H1 (cell line): ENCODE measurements around the gene MIDN. TPM values are rescaled to one million over a fixed set of nuclear protein-coding genes. Genes with fewer than 3 reads are reported as not detected.

ENCODE experiments used
- CTCF ChIA-PET: fragments of 300-600 bp; sonication (Branson Sonifier 250); formaldehyde crosslinking; loops from one replicate; lab custom pipeline; 2021; ENCODE audit not compliant: partially characterized antibody; lab: Charles Lee
- POLR2A ChIA-PET: fragments of 300-600 bp; sonication (Branson Sonifier 250); formaldehyde crosslinking; loops from one replicate; lab custom pipeline; 2021; ENCODE audit warnings: inconsistent platforms; ENCODE audit not compliant: partially characterized antibody; lab: Charles Lee
- DNase-seq, 2 experiments: peaks; one replicate each; pipeline versions ENCODE4 v3.0.0 to v3.0.0-alpha.2; 2010 to 2022; ENCODE audit warnings: low spot score in 2 of 2, low read depth in 1 of 2, mixed read lengths in 1 of 2
- FAIRE-seq: peaks from 2 replicates; lab custom pipeline; 2011; peaks lifted over from hg19 to GRCh38; lab: Jason Lieb, UNC
- H2AFZ ChIP-seq: 2 replicates; pipeline ENCODE4 v1.8.1; 2012; ENCODE audit warnings: low read length, inconsistent platforms
- H2AK5ac ChIP-seq: 2 replicates; pipeline ENCODE4 v1.6.1; 2013; ENCODE audit warnings: low read depth, low read length
- H2BK120ac ChIP-seq: replicated peaks from 2 replicates; pipeline ENCODE3; 2013; ENCODE audit warnings: low read depth, low read length, inconsistent platforms
- H2BK12ac ChIP-seq: 2 replicates; pipeline ENCODE4 v1.6.1; 2013; ENCODE audit warnings: low read depth, low read length
- H2BK15ac ChIP-seq: 2 replicates; pipeline ENCODE4 v1.6.1; 2013; ENCODE audit warnings: low read length
- H2BK20ac ChIP-seq: 2 replicates; pipeline ENCODE4 v1.6.1; 2013; ENCODE audit warnings: low read length
- H2BK5ac ChIP-seq: 2 replicates; pipeline ENCODE4 v1.6.1; 2013; ENCODE audit warnings: low read depth, low read length
- H3K14ac ChIP-seq: 2 replicates; pipeline ENCODE4 v1.6.1; 2013; ENCODE audit warnings: inconsistent platforms; ENCODE audit not compliant: insufficient read length
- H3K18ac ChIP-seq: 2 replicates; pipeline ENCODE4 v1.6.1; 2013; ENCODE audit warnings: low read length; ENCODE audit errors: extremely low read depth
- H3K23ac ChIP-seq: 2 replicates; pipeline ENCODE4 v1.6.1; 2013; ENCODE audit warnings: inconsistent platforms; ENCODE audit not compliant: insufficient read length
- H3K23me2 ChIP-seq: 2 replicates; pipeline ENCODE4 v1.6.1; 2013; ENCODE audit warnings: low read depth, low read length
- H3K27ac ChIP-seq: 2 replicates; pipeline ENCODE4 v1.6.1; 2011; ENCODE audit warnings: low read depth, low read length, inconsistent platforms
- H3K27me3 ChIP-seq, 4 experiments: replicated peaks in 1 of 4; 1 replicate in 1 of 4; 2 replicates in 3 of 4; pipeline versions ENCODE4 v1.6.1 to v1.8.1; 2011 to 2013; ENCODE audit warnings: low read length in 3 of 4, mild to moderate bottlenecking in 3 of 4, inconsistent platforms in 2 of 4, mixed read lengths in 2 of 4, moderate library complexity in 1 of 4; ENCODE audit not compliant: control insufficient read depth in 3 of 4, insufficient read depth in 3 of 4; ENCODE audit errors: extremely low read depth in 1 of 4
- H3K36me3 ChIP-seq, 4 experiments: 2 replicates each; pipeline versions ENCODE4 v1.6.1 to v1.8.1; 2011 to 2013; ENCODE audit warnings: mild to moderate bottlenecking in 4 of 4, low read length in 3 of 4, moderate library complexity in 2 of 4, control low read depth in 1 of 4, inconsistent platforms in 1 of 4; ENCODE audit not compliant: insufficient read depth in 4 of 4, control insufficient read depth in 2 of 4
- H3K4ac ChIP-seq: replicated peaks from 2 replicates; pipeline ENCODE3; 2013; ENCODE audit warnings: low read length, low read depth, mixed read lengths, inconsistent platforms; ENCODE audit not compliant: insufficient read length
- H3K4me1 ChIP-seq, 4 experiments: replicated peaks in 1 of 4; 1 replicate in 1 of 4; 2 replicates in 3 of 4; pipeline versions ENCODE4 v1.6.1 to v1.8.1; 2011 to 2013; ENCODE audit warnings: low read length in 3 of 4, inconsistent platforms in 2 of 4, mixed read lengths in 1 of 4; ENCODE audit not compliant: insufficient read depth in 4 of 4, control insufficient read depth in 3 of 4
- H3K4me2 ChIP-seq, 2 experiments: 2 replicates each; pipeline versions ENCODE4 v1.6.1 to v1.8.1; 2011 to 2013; ENCODE audit warnings: low read depth in 2 of 2, low read length in 2 of 2, control low read depth in 1 of 2, inconsistent platforms in 1 of 2, mild to moderate bottlenecking in 1 of 2; ENCODE audit not compliant: insufficient read depth in 1 of 2
- H3K4me3 ChIP-seq, 4 experiments: fragments of 200-600, 300-600 bp in 1 of 4; sonication (generic), shearing (Covaris generic), sonication (Bioruptor Twin) in 1 of 4; 2 replicates each; pipeline versions ENCODE4 v1.5.1 to v1.8.1; 2011 to 2016; ENCODE audit warnings: low read length in 4 of 4, low read depth in 3 of 4, control low read depth in 2 of 4, inconsistent platforms in 2 of 4, mild to moderate bottlenecking in 2 of 4, mixed read lengths in 1 of 4, moderate library complexity in 1 of 4; ENCODE audit not compliant: insufficient read depth in 2 of 4; ENCODE audit errors: extremely low read depth in 1 of 4
- H3K56ac ChIP-seq: replicated peaks from 2 replicates; pipeline ENCODE3; 2013; ENCODE audit warnings: low read depth, mild to moderate bottlenecking, mixed read lengths, low read length, inconsistent platforms; ENCODE audit not compliant: insufficient read length
- H3K79me1 ChIP-seq: 2 replicates; pipeline ENCODE4 v1.6.1; 2013; ENCODE audit warnings: low read depth, low read length, control low read depth
- H3K79me2 ChIP-seq, 2 experiments: 2 replicates each; pipeline versions ENCODE4 v1.6.1 to v1.8.1; 2012 to 2013; ENCODE audit warnings: low read length in 2 of 2, mild to moderate bottlenecking in 2 of 2, inconsistent platforms in 1 of 2; ENCODE audit not compliant: insufficient read depth in 2 of 2, control insufficient read depth in 1 of 2
- H3K9ac ChIP-seq, 4 experiments: replicated peaks in 1 of 4; 1 replicate in 1 of 4; 2 replicates in 3 of 4; pipeline versions ENCODE4 v1.6.1 to v1.8.1; 2011 to 2013; ENCODE audit warnings: low read depth in 3 of 4, low read length in 3 of 4, control low read depth in 2 of 4, mild to moderate bottlenecking in 2 of 4, moderate library complexity in 2 of 4, inconsistent platforms in 1 of 4; ENCODE audit errors: extremely low read depth in 1 of 4
- H3K9me3 ChIP-seq, 2 experiments: 2 replicates each; pipeline versions ENCODE4 v1.6.1 to v1.8.1; 2012 to 2013; ENCODE audit warnings: mild to moderate bottlenecking in 2 of 2, moderate library complexity in 2 of 2, control low read depth in 1 of 2, inconsistent platforms in 1 of 2, low read depth in 1 of 2, low read length in 1 of 2, mixed read lengths in 1 of 2; ENCODE audit not compliant: insufficient read depth in 2 of 2
- H4K20me1 ChIP-seq, 2 experiments: replicated peaks in 1 of 2; 2 replicates each; pipeline versions ENCODE3 to v1.8.1; 2011 to 2013; ENCODE audit warnings: inconsistent platforms in 2 of 2, low read length in 2 of 2, mild to moderate bottlenecking in 1 of 2; ENCODE audit not compliant: insufficient read depth in 2 of 2, control insufficient read depth in 1 of 2
- H4K5ac ChIP-seq: 2 replicates; pipeline ENCODE4 v1.6.1; 2013; ENCODE audit warnings: low read length, low read depth, mixed read lengths, inconsistent platforms; ENCODE audit not compliant: insufficient read length
- H4K8ac ChIP-seq: 2 replicates; pipeline ENCODE4 v1.8.0; 2013; ENCODE audit warnings: mild to moderate bottlenecking, moderate library complexity, low read length, inconsistent platforms; ENCODE audit not compliant: insufficient read depth; ENCODE audit errors: extremely low read depth
- H4K91ac ChIP-seq: replicated peaks from 2 replicates; pipeline ENCODE3; 2013; ENCODE audit warnings: low read length, mixed read lengths, inconsistent platforms; ENCODE audit not compliant: insufficient read length
- E2F6 ChIP-seq: IDR thresholded peaks from 2 replicates; pipeline ENCODE4 v1.6.1; 2012; ENCODE audit warnings: inconsistent platforms
- FOSL1 ChIP-seq: IDR thresholded peaks from 2 replicates; pipeline ENCODE4 v1.6.1; 2011; ENCODE audit warnings: mild to moderate bottlenecking, low read depth, low read length, moderate library complexity; ENCODE audit not compliant: insufficient read depth
- GABPA ChIP-seq: IDR thresholded peaks from 2 replicates; pipeline ENCODE4 v1.6.1; 2011; ENCODE audit warnings: mild to moderate bottlenecking, low read length, moderate library complexity, borderline replicate concordance; ENCODE audit not compliant: insufficient read depth
- SIRT6 ChIP-seq: IDR thresholded peaks from one replicate; pipeline ENCODE4 v1.7.1; 2012; ENCODE audit warnings: low read length, inconsistent platforms
- WGBS, 2 experiments: shearing (Covaris generic) in 1 of 2; methylation state at CpG; one replicate each; pipeline versions ENCODE4 v1.1.6 to v1.1.7; 2013 to 2015; ENCODE audit warnings: low lambda C conversion rate in 2 of 2, mixed read lengths in 2 of 2, inconsistent platforms in 1 of 2, low coverage in 1 of 2, missing lambda C conversion rate in 1 of 2; ENCODE audit not compliant: insufficient replicate concordance in 2 of 2, insufficient coverage in 1 of 2, insufficient read length in 1 of 2; ENCODE audit errors: extremely low coverage in 1 of 2, missing lambda C conversion rate in 1 of 2; 5-methylcytosine and 5-hydroxymethylcytosine counted together
- polyA plus RNA-seq, 7 experiments: library from polyadenylated mRNA; depleted of rRNA in 3 of 7; stranded (reverse) in 5 of 7; unstranded in 2 of 7; fragments of >200 nt in 5 of 7; fragments of 200-250 nt in 2 of 7; gene quantifications; 1 replicate in 5 of 7; 2 replicates in 1 of 7; 4 replicates in 1 of 7; pipeline versions ENCODE4 v1.2.1 to v1.2.3, GENCODE V29; 2011 to 2013; ENCODE audit warnings: missing spikeins in 2 of 7, mixed read lengths in 2 of 7
- total RNA-seq: library from RNA; stranded (reverse); fragmentation: NEBNext Ultra II Directional; extraction: Animal tissue kit (Norgen Biotek cat#: 25700); gene quantifications from 2 replicates; pipeline ENCODE4 v1.2.1, GENCODE V29; 2021

The MIDN gene
- total and polyA plus RNA-seq, 2 of the 8 experiments (the other 6 are each of a cell fraction or from before 2014, with no cell fraction given) = 39.8 to 159 TPM

- Histone ChIP-seq H4K91ac (no peak overlapping the region), H4K20me1 (peaks cover 8 to 19% of the 10 kb centered on the region in 2 experiments), H3K79me1 (no peaks in the 10 kb centered on the region), H2BK12ac (no peak overlapping the region), H3K4me1 (peaks cover 0 to 2% (median 0%) of the 10 kb centered on the region in 4 experiments; a peak in 2 of 7 replicates), H3K79me2 (no peaks in the 10 kb centered on the region), H3K27me3 (no peaks in the 10 kb centered on the region), H3K23ac (no peak overlapping the region), H3K56ac (no peak overlapping the region), H3K9me3 (no peaks in the 10 kb centered on the region), H3K36me3 (peaks cover 2 to 69% (median 5%) of the 10 kb centered on the region in 4 experiments; a peak in 6 of 8 replicates), H2AK5ac (no peak overlapping the region), H4K5ac (no peak overlapping the region), H2AFZ (no peak overlapping the region), H4K8ac (no peak overlapping the region; the same call in 1 of the 2 replicates), H3K4ac (no peak overlapping the region), H2BK15ac (no peak overlapping the region), H3K4me2 (no peak overlapping the region), H3K27ac (no peak overlapping the region), H3K23me2 (no peaks in the 10 kb centered on the region), H2BK120ac (no peak overlapping the region), H2BK5ac (no peak overlapping the region), H3K18ac (no peak overlapping the region), H3K14ac (no peak overlapping the region), H3K4me3 (no peak overlapping the region), H2BK20ac (no peak overlapping the region), H3K9ac (no peak overlapping the region)
- no peak for DNase-seq
- POLR2A ChIA-PET = interaction anchor here (0.7 to 2.4 kb wide), 19 partner anchors 9 to 293 kb away, joined by 3 to 16 read pairs (median 4); partner anchors contain the start of genes ATP5F1D, CBARP and CIRBP
- TF ChIP-seq FOSL1 (no peak), SIRT6 (no peak), E2F6 (no peak), GABPA (peak; percentile 61; the same call in 1 of the 2 replicates)
- WGBS, 2 experiments = 97% methylated on average over 66 of the region's 158 CpGs; no CpG with 5 or more reads in 1 of the 2 experiments
- FAIRE-seq = no peak
- CTCF ChIA-PET = interaction anchor here (1.3 to 1.7 kb wide), 3 partner anchors 8 to 15 kb away, joined by 3 to 6 read pairs (median 4); no protein-coding TSS in a partner anchor
Measured at GRCh38 chr19:1229056-1229923, 19.1 kb upstream of the MIDN start.
